MCF 10A (cell line): ENCODE data around the gene CHL1. TPM values are rescaled to one million over a fixed set of nuclear protein-coding genes. Genes with fewer than 3 reads are reported as not detected.

Source experiments
- BruUV-seq: library from RNA; stranded (reverse); fragments of 400-500 nt; replicated peaks from 2 replicates; lab custom pipeline; 2021; lab: Mats Ljungman, UMichigan
- CTCF ChIA-PET: fragments of 300-600 bp; sonication (Branson Sonifier 250); formaldehyde crosslinking; extraction: SDS; loops from one replicate; lab custom pipeline; 2021; ENCODE audit warnings: antibody characterized with exemption, inconsistent platforms; lab: Yijun Ruan, JAX
- POLR2A ChIA-PET: fragments of 300-600, 350-650 bp; sonication (Branson Sonifier 250); formaldehyde crosslinking; extraction: SDS; loops from one replicate; lab custom pipeline; 2020; ENCODE audit warnings: antibody characterized with exemption, inconsistent platforms; lab: Yijun Ruan, JAX
- DNase-seq: peaks from one replicate; pipeline ENCODE4 v3.0.0-alpha.2; 2018; ENCODE audit not compliant: unreplicated experiment
- H3K27ac Mint-ChIP-seq: one replicate; pipeline ENCODE4 v1.8.0; 2022; ENCODE audit warnings: mild to moderate bottlenecking, low read depth, mixed read lengths; ENCODE audit not compliant: unreplicated experiment
- H3K27me3 Mint-ChIP-seq: one replicate; pipeline ENCODE4 v1.8.0; 2022; ENCODE audit warnings: mixed read lengths; ENCODE audit not compliant: insufficient read depth, unreplicated experiment
- H3K36me3 Mint-ChIP-seq: one replicate; pipeline ENCODE4 v1.8.0; 2022; ENCODE audit warnings: mild to moderate bottlenecking, moderate library complexity, mixed read lengths; ENCODE audit not compliant: insufficient read depth, unreplicated experiment
- H3K4me1 Mint-ChIP-seq: one replicate; pipeline ENCODE4 v1.8.0; 2022; ENCODE audit warnings: mixed read lengths; ENCODE audit not compliant: insufficient read depth, unreplicated experiment
- H3K4me3 Mint-ChIP-seq: one replicate; pipeline ENCODE4 v1.8.0; 2022; ENCODE audit warnings: mild to moderate bottlenecking, moderate library complexity, mixed read lengths; ENCODE audit not compliant: unreplicated experiment
- H3K9me3 Mint-ChIP-seq: one replicate; pipeline ENCODE4 v1.8.0; 2022; ENCODE audit warnings: mixed read lengths; ENCODE audit not compliant: unreplicated experiment
- intact Hi-C: fragments of 100-400 bp; cut with micrococcal nuclease; formaldehyde crosslinking; loops from 2 replicates; pipeline ENCODE4 v1.14.1; 2022
- total RNA-seq: library from RNA; stranded (reverse); gene quantifications from 2 replicates; pipeline ENCODE4 v1.2.3, GENCODE V29; 2022
- TF ChIP-seq, protein P1 (sequence below): fragments of 200-600 bp; IDR thresholded peaks from one replicate; pipeline ENCODE4 v1.8.0; 2022; ENCODE audit warnings: antibody characterized with exemption, mild to moderate bottlenecking; ENCODE audit not compliant: unreplicated experiment

The CHL1 gene
- total RNA-seq, 1 experiment from 2014 or later = not detected

GRCh38 chr3:330494-331115, 134.0 kb downstream of the CHL1 start:
- ChIA-PET POLR2A (no interaction called here), CTCF (interaction anchor here (0.6 kb wide), 1 partner anchor 73 kb away, joined by 3 read pairs; no protein-coding TSS in a partner anchor)
- no peaks in the 10 kb centered on the region for H3K4me1 Mint-ChIP-seq
- no peak overlapping the region for H3K4me3 Mint-ChIP-seq
- DNase-seq = no peak
- H3K36me3 Mint-ChIP-seq = no peaks in the 10 kb centered on the region
- no peak overlapping the region for H3K27ac Mint-ChIP-seq
- no peaks in the 10 kb centered on the region for H3K9me3 Mint-ChIP-seq
- H3K27me3 Mint-ChIP-seq = peaks cover 37% of the 10 kb centered on the region
- TF ChIP-seq, protein P1, sequence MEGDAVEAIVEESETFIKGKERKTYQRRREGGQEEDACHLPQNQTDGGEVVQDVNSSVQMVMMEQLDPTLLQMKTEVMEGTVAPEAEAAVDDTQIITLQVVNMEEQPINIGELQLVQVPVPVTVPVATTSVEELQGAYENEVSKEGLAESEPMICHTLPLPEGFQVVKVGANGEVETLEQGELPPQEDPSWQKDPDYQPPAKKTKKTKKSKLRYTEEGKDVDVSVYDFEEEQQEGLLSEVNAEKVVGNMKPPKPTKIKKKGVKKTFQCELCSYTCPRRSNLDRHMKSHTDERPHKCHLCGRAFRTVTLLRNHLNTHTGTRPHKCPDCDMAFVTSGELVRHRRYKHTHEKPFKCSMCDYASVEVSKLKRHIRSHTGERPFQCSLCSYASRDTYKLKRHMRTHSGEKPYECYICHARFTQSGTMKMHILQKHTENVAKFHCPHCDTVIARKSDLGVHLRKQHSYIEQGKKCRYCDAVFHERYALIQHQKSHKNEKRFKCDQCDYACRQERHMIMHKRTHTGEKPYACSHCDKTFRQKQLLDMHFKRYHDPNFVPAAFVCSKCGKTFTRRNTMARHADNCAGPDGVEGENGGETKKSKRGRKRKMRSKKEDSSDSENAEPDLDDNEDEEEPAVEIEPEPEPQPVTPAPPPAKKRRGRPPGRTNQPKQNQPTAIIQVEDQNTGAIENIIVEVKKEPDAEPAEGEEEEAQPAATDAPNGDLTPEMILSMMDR = no peak
- intact Hi-C loops = no loop called here
- BruUV-seq = no TSS peak

DNA sequence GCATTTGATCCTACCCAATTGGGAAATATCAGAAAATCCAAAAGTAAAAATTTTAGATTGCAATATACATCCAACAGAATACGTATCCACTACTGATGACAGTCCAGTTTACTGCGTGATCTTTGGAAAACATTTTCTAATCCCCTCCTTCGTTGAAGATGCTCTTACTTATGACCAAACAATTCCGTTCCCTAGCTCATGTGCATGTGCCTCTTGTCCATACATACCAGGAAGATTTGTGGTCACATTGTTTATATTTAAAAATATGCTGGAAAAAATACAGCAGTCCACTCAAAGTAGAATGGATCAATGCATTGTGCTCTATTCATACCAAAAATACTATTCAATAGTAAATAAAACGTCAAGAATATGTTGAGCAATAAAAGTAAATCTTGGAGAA, 135.3 kb downstream of the CHL1 start:
- ChIA-PET POLR2A (no interaction called here), CTCF (no interaction called here)
- Mint-ChIP-seq H3K4me1 (no peaks in the 10 kb centered on the region), H3K4me3 (no peak overlapping the region), H3K27me3 (peaks cover 37% of the 10 kb centered on the region), H3K36me3 (no peaks in the 10 kb centered on the region), H3K27ac (no peak overlapping the region), H3K9me3 (no peaks in the 10 kb centered on the region)
- DNase-seq = no peak
- intact Hi-C loops = no loop called here
- TF ChIP-seq, protein P1 = no peak
- no TSS peak for BruUV-seq

- H3K4me3 Mint-ChIP-seq = no peak overlapping the region
- no peaks in the 10 kb centered on the region for H3K36me3 Mint-ChIP-seq
- no peak for DNase-seq
- BruUV-seq = no TSS peak
- TF ChIP-seq, protein P1 = no peak
- no peaks in the 10 kb centered on the region for H3K9me3 Mint-ChIP-seq
- POLR2A ChIA-PET = no interaction called here
- intact Hi-C loops = no loop called here
- H3K27me3 Mint-ChIP-seq = peaks cover 37% of the 10 kb centered on the region
- CTCF ChIA-PET = interaction anchor here (1.7 kb wide), 1 partner anchor 22 kb away, joined by 8 read pairs; no protein-coding TSS in a partner anchor
- H3K4me1 Mint-ChIP-seq = no peaks in the 10 kb centered on the region
- no peak overlapping the region for H3K27ac Mint-ChIP-seq
These were observed 136.1 kb downstream of the CHL1 start for GRCh38 chr3:332701-333100.

DNA sequence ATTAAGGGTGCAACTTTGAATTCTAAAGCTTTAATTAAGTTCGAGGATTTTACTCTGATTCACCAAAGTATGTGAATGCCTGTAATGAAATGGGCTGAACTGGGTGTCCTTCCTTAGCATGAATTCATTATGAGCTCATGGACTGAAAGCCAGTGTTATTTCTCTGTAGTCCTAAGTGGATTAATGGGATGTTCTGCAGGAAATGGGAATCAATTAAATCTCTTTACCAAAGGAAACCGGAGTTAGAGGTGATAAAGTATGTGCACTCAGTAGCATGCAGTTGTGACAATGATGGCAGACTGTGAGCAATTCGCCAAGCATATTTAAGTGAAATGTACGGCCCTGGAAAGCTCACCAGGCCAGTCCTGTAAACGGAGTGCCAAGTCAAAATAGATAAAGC, 138.7 kb downstream of the CHL1 start:
- DNase-seq = no peak
- ChIA-PET POLR2A (no interaction called here), CTCF (no interaction called here)
- no peaks in the 10 kb centered on the region for H3K36me3 Mint-ChIP-seq
- TF ChIP-seq, protein P1 = no peak
- peaks cover 21% of the 10 kb centered on the region for H3K27me3 Mint-ChIP-seq
- no peaks in the 10 kb centered on the region for H3K9me3 Mint-ChIP-seq
- intact Hi-C loops = no loop called here
- H3K27ac Mint-ChIP-seq = no peak overlapping the region
- BruUV-seq = no TSS peak
- H3K4me1 Mint-ChIP-seq = no peaks in the 10 kb centered on the region
- H3K4me3 Mint-ChIP-seq = no peak overlapping the region
